ENCODE measurements around the gene ZNF316. TPM values are rescaled to one million over a fixed set of nuclear protein-coding genes. Genes with fewer than 3 reads are reported as not detected.

Gene ZNF316
- total RNA-seq, 1 donor = 14.1 TPM

DNA sequence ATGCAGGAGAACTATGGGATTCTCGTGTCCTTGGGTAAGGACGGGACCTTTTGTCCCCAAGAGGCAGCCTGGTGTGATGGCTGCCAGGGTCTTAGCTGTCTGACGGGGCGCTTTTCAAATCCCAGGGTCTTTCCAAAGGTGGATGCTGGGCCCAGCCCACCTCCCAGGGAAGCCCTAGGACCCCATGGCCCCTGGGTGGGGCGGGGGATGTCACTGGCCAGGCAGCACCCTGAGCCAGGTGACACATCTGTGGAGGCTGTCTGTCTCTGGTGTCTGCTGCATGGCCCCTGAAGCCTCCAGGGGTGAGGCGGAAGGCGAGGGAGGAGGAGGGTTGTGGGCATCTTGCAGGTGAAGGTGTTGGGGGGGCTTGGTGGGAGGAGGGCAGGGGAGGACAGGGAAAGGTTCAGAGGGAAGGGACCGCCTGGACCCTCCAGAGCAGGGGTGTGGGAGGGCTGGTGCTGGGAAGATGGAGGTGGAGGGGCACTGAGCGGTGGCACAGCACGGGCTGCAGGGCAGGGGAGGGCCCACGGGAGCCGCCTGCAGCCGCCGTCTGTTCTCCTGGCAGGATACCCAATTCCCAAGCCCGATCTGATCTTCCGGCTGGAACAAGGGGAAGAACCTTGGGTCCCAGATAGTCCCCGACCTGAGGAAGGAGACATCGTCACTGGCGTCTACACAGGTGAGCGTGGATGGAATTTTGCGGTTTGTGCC is 7.0 kb downstream of the ZNF316 start:
- TF ChIP-seq CTCF (IDR thresholded peaks at IDR 0.05; ENCODE audit: extremely low read depth, low read depth, low read length) = no peak
- peaks cover 31% of the 10 kb centered on the region for H3K36me3 ChIP-seq (ENCODE audit: insufficient read depth, low read length)

GRCh38 chr7:6644728-6645127 is 7.6 kb downstream of the ZNF316 start:
- TF ChIP-seq CTCF (IDR thresholded peaks at IDR 0.05; ENCODE audit: extremely low read depth, low read depth, low read length) = no peak
- H4K20me1 ChIP-seq (ENCODE audit: insufficient read depth, low read length) = peaks cover 36% of the 10 kb centered on the region
- no peak overlapping the region for H3K27ac ChIP-seq (ENCODE audit: low read depth, low read length)
- no peak overlapping the region for H3K4me3 ChIP-seq (ENCODE audit: insufficient read depth, low read length)
- H3K4me1 ChIP-seq (ENCODE audit: insufficient read depth, low read length) = no peaks in the 10 kb centered on the region
- no peak overlapping the region for H2AFZ ChIP-seq (ENCODE audit: low read length)
- no peaks in the 10 kb centered on the region for H3K9me3 ChIP-seq (ENCODE audit: low read depth, low read length)
- H3K79me2 ChIP-seq (ENCODE audit: insufficient read depth, low read length) = peaks cover 21% of the 10 kb centered on the region
- peaks cover 31% of the 10 kb centered on the region for H3K36me3 ChIP-seq (ENCODE audit: insufficient read depth, low read length)
- DNase-seq (ENCODE audit: insufficient read length, low spot score, missing footprints) = no peak
- H3K4me2 ChIP-seq (ENCODE audit: insufficient read depth, low read length) = no peak overlapping the region
- no peaks in the 10 kb centered on the region for H3K27me3 ChIP-seq (ENCODE audit: insufficient read depth, low read length)

More for the DNA sequence above, 7.0 kb downstream of the ZNF316 start:
- no peaks in the 10 kb centered on the region for H3K4me1 ChIP-seq (ENCODE audit: insufficient read depth, low read length)
- no peak overlapping the region for H3K4me3 ChIP-seq (ENCODE audit: insufficient read depth, low read length)
- peaks cover 27% of the 10 kb centered on the region for H3K79me2 ChIP-seq (ENCODE audit: insufficient read depth, low read length)
- peaks cover 36% of the 10 kb centered on the region for H4K20me1 ChIP-seq (ENCODE audit: insufficient read depth, low read length)
- H2AFZ ChIP-seq (ENCODE audit: low read length) = no peak overlapping the region
- no peaks in the 10 kb centered on the region for H3K9me3 ChIP-seq (ENCODE audit: low read depth, low read length)
- H3K27ac ChIP-seq (ENCODE audit: low read depth, low read length) = no peak overlapping the region
- H3K27me3 ChIP-seq (ENCODE audit: insufficient read depth, low read length) = no peaks in the 10 kb centered on the region
- DNase-seq (ENCODE audit: insufficient read length, low spot score, missing footprints) = no peak
- H3K4me2 ChIP-seq (ENCODE audit: insufficient read depth, low read length) = no peak overlapping the region

DNA sequence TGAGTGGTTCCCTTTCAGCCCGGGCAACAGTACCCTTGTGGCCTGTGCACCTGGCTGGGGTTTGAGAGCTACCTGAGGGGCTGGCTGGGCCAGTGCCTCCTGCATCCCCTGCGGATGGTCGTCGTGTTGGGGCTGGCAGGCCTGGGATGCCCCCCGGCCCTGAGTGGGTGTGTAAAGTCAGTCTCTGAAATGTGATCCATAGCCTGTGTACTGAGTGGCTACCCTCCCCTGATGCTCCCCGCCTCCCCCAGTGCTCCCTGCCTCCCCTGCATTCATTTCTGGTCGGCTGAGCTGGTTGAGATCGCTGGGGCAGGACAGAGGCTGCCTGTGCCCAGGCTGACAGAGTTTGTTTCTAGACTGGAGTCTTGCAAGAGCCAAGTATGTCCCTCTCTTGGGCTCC is 9.3 kb downstream of the ZNF316 start:
- Histone ChIP-seq H3K36me3 (ENCODE audit: insufficient read depth, low read length) (peaks cover 27% of the 10 kb centered on the region), H3K9me3 (ENCODE audit: low read depth, low read length) (no peaks in the 10 kb centered on the region), H3K4me1 (ENCODE audit: insufficient read depth, low read length) (no peaks in the 10 kb centered on the region), H3K27me3 (ENCODE audit: insufficient read depth, low read length) (no peaks in the 10 kb centered on the region), H4K20me1 (ENCODE audit: insufficient read depth, low read length) (peaks cover 25% of the 10 kb centered on the region), H3K4me2 (ENCODE audit: insufficient read depth, low read length) (no peak overlapping the region), H3K79me2 (ENCODE audit: insufficient read depth, low read length) (peaks cover 3% of the 10 kb centered on the region), H3K27ac (ENCODE audit: low read depth, low read length) (no peak overlapping the region), H3K4me3 (ENCODE audit: insufficient read depth, low read length) (no peak overlapping the region), H2AFZ (ENCODE audit: low read length) (no peak overlapping the region)
- TF ChIP-seq CTCF (IDR thresholded peaks at IDR 0.05; ENCODE audit: extremely low read depth, low read depth, low read length) = no peak
- no peak for DNase-seq (ENCODE audit: insufficient read length, low spot score, missing footprints)

DNA sequence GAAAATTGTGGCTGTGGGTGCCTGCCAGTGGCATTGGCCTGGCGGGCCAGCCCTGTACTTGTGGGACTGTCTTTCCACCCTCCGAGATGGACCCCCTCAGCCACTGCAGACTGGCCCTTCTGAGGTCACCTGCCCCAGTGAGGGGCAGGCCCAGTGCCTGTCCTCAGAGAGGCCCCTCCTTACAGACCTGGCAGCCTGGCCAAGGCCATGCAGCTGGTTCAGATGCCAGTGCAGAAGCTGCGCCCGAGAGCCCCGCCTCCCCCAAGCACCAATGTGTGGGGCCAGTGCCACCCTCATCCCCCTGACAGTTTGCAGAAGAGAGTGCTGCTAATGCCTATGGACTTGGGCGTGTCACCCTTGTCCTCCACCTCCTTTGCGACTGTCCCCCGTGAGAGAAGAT is 10.0 kb downstream of the ZNF316 start:
- H3K4me3 ChIP-seq (ENCODE audit: insufficient read depth, low read length) = no peak overlapping the region
- no peak for TF ChIP-seq CTCF (IDR thresholded peaks at IDR 0.05; ENCODE audit: extremely low read depth, low read depth, low read length)
- H3K4me1 ChIP-seq (ENCODE audit: insufficient read depth, low read length) = no peaks in the 10 kb centered on the region
- no peak overlapping the region for H3K27ac ChIP-seq (ENCODE audit: low read depth, low read length)
- H4K20me1 ChIP-seq (ENCODE audit: insufficient read depth, low read length) = peaks cover 22% of the 10 kb centered on the region
- DNase-seq (ENCODE audit: insufficient read length, low spot score, missing footprints) = peak; percentile 87
- H2AFZ ChIP-seq (ENCODE audit: low read length) = no peak overlapping the region
- H3K27me3 ChIP-seq (ENCODE audit: insufficient read depth, low read length) = no peaks in the 10 kb centered on the region
- peaks cover 3% of the 10 kb centered on the region for H3K79me2 ChIP-seq (ENCODE audit: insufficient read depth, low read length)
- peaks cover 21% of the 10 kb centered on the region for H3K36me3 ChIP-seq (ENCODE audit: insufficient read depth, low read length)
- no peaks in the 10 kb centered on the region for H3K9me3 ChIP-seq (ENCODE audit: low read depth, low read length)
- no peak overlapping the region for H3K4me2 ChIP-seq (ENCODE audit: insufficient read depth, low read length)
